GM18868 (cell line): ENCODE results near the gene ABCC5.

Experiments
- ATAC-seq: cut with Tn5 transposase; IDR thresholded peaks from one replicate; pipeline ENCODE4 v1.9.1; 2021; ENCODE audit warnings: mild to moderate bottlenecking, moderate library complexity; ENCODE audit not compliant: unreplicated experiment

The ABCC5 gene

DNA sequence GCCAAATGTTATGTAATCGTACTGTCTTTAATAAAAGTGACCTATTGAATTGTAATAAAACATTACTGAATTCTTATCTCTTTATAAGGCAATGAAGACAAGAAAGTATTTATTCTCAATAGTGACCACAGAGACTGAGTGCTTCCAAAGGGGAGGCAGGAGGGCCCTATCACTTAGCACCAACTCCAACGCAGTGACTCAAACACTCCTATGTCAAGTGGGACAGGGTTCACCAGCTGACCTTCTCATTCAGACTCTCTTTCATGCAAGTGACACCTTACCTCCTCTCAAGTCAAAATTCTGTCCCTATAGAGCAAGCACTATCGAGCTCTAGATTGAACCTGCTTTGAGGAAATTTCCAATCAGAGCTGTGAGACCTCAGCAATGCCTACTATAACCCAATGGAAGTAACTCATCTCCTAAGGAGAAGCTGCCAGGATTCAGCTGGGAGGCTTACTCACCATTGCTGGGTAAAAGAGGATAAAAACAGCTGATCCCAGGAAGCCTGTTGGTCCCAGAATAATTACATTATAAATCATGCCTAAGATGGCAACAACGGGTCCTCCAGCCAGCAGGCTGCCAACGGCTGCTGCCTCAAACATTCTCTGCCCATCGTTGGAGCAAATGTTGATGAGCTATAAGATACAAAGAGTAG lies 35.6 kb downstream of the ABCC5 start:
- no peak for ATAC-seq

DNA sequence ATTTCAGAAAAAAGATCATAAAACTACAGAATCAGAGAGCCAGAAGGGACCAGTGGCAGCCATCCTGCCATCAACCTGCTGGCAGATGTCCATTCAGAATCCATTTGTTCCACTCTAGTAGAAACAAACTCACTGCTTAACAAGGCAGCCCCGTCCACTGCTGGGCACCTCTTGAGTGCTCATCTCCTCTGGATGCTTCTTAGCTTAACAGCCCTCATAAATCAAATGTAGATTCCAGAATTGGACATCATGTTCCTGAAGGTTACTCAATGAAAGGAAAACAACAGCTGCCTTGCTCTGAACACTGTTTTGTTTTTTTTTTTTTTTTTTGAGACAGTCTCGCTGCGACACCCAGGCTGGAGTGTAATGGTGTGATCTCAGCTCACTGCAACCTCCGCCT lies 37.3 kb downstream of the ABCC5 start:
- ATAC-seq: no peak

DNA sequence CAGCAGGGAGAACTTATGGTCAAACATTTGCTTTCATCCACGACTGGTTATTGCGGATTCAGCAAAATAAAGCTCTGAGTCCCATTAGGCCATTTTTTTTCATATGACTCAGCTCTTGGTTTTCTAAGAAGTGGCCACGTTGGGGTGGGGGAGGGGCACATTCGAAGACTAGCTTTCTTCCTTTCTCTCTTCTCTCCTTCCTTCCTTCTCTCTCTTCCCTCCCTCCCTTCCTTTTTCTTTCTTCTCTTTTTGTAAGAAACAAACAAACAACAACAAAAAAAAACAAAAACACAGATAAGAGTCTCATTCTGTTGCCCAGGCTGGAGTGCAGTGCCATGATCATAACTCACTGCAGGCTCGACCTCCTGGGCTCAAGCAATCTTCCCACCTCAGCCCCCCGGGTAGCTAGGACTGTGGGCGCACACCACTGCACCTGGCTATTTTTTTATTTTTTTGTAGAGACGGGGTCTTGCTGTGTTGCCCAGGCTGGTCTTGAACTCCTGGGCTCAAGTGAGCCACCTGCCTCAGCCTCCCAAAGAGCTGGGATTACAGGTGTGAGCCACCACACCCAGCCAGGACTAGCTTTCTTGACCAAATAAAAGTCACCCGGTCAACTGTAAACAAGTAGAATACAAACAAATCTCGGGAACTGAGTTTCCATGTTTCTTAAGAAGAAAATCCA lies 41.6 kb downstream of the ABCC5 start:
- ATAC-seq: no peak

- no peak for ATAC-seq
Observed at GRCh38 chr3:183968666-183969245, 48.9 kb downstream of the ABCC5 start.

- ATAC-seq: no peak
Observed at GRCh38 chr3:183967693-183968092, 50.0 kb downstream of the ABCC5 start.

DNA sequence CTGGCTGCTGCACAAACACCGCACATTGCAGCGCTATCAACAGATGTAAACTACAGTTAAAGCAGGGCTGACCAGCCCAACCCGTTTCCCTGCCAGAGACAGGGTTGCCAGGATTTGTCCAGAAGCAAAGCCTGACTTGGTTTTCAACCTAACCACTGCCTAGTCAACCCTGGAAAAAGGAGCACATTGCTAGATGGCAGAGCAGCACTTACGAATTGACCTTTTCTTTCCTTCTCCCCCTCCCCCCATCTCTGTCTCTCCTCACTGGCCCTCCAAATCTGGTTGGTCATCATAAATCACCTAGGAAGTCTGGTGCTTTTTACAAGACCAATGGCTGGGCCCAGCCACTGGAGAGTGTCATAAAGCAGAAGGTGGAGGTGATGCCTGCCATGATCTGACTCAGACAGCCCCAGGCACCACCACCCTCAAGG lies 51.3 kb downstream of the ABCC5 start:
- no peak for ATAC-seq

DNA sequence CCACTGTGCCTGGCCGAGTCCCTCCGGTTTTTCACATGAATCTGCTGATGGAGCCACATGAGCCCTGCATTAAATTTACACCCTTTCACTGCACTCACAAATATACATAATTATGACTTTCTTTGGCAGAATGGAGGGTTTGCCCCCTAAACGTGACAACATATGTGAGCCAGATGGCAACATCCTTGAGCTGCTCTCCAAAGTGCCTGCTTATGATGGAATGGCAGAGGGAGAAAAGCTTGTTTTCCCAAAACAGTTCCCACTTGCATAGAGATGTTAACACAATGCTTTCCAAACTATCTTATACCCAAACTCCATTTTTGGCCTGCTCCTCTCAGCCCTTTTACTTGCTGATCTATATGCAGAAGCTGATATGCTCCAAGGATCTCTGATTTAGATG lies 54.9 kb downstream of the ABCC5 start:
- ATAC-seq: no peak

DNA sequence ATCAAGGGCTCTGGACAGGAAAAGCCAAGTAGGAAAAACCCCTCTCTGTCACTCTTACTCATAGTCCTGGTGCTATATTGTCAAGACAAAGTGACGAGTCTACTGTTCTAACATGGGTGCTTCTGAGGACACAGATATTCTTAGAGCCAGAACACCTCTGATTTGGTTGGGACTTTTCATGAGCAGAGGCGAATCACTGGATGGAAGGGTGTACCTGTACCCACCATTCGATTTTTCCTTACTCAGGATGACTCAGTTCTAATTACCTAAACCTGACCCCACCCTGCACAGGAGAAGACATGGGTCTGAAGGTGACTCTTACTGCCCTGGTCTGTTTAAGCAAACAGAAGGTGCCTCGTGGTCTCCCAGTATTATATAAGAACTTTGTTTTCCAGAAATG lies 58.5 kb downstream of the ABCC5 start:
- ATAC-seq: no peak

GRCh38 chr3:183958775-183959174 lies 58.9 kb downstream of the ABCC5 start:
- no peak for ATAC-seq

DNA sequence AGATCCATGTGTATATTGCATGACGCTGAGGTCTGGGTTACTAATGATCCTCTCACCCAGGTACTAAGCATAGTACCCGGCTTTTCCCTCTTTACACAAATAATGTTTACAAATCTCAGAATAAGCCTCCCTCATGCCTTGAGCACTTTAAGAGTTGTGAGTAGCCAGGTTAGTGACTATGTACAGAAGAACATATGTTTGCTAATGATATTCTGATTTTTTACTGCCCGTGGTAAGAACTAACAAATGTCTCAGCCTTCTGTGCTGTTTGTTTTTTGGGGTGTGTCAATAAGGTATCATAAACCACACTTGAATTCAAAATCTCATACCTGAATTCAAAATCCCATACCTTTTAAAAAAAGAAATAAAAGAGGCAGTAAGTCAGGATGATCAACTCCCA lies 59.5 kb downstream of the ABCC5 start:
- ATAC-seq: no peak

GRCh38 chr3:183954875-183955274 lies 62.8 kb downstream of the ABCC5 start:
- ATAC-seq: no peak

DNA sequence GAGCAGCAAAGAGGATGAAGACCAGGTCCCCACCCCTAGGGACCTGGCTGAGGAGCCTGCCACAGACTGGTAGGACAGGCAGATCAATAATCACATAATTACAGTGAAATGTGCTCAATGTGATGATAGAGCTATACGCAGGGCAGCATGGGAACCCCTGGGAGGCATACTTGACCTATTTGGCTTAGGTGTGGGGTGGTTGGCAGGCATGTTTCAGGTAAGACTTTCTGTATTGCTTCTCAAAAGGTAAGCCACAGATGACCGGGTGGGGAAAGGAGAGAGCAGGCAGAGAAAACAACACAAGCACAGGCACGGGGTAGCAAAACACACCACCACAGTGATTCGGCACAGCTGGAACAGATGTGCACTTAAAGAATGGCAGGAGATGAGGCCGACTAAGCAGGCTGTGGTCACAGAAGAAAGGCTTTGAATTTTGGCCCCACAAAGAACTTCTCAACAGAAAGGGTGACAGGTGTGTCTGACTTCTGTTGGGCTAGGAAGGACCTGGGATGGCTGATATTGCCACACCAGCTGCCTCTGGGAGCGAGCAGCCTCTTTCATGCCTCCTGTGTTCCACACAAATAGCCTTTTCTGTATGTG lies 64.1 kb downstream of the ABCC5 start:
- no peak for ATAC-seq

DNA sequence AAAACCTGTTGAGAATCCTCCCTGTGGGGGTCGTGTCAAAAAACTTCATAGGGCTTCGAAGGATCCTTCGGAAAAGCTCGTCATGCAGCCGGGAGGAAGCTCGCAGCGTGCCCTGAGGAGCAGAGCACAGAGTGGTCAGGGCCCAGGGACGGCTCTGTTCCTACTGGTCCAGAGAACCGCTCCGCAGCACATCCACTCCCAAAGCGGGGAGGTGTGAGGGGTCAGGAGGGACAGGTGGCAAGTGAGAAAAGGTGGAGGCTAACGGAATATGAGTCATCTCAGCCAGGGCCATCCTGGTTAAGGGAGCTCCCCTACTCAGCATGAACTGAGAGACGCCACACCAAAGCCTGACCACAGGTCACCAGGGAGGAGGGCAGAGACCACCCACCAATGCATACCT lies 66.2 kb downstream of the ABCC5 start:
- ATAC-seq: no peak

- ATAC-seq: no peak
Observed at GRCh38 chr3:183949690-183950089, 68.0 kb downstream of the ABCC5 start.

DNA sequence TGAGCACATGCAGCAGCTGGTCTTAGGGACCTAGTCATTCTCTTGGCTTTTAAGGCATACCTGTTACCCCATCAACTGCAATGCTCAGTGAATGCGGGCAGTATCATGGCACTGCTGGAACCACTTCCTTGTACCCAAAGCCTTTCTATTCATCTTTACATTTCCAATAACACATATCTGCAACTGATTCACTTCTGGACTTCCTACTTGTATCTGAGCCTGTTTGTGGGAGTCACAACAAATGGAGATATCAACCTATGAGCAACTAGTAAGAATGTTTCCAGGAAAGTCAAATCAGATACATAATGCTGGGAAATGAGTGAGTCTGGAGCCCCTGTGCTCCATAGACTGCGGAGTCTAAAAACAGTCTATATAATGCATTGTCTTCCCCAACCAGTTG lies 71.6 kb downstream of the ABCC5 start:
- ATAC-seq: no peak

- ATAC-seq: no peak
Observed at GRCh38 chr3:183944775-183945174, 72.9 kb downstream of the ABCC5 start.

GRCh38 chr3:183943739-183944138 lies 73.9 kb downstream of the ABCC5 start:
- ATAC-seq: no peak

- no peak for ATAC-seq
Observed at GRCh38 chr3:183941216-183941615, 76.5 kb downstream of the ABCC5 start.

DNA sequence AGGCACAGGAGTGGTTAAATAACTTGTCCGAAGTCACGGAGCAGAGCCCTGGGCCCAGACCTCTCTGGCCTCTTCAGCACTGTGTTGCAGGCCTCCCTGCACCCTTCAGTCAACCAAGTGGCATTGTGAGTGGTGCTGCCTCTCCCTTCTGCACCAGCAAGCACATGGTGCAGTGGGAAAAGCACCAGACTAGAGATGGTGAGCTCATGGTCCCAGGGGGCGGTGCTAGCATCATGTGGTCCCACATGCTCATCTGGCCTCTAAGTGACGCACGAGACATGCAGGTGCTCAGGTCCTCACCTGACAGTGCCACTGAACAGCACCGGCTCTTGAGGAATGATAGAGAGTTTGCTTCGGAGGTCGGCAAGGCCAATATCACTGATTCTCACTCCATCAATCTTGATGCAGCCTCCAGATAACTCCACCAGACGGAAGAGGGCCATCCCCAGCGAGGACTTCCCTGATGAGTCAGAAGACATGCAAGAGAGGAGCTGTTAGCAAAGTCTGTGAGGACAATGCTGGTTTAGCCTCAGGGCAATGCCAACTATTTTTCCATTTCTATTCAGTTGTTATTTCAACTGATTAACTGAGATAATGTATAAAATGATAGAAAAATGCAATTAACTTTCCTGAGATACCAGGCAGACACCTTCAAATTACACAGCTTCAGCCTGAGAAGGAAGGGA lies 79.9 kb downstream of the ABCC5 start:
- ATAC-seq: peak; percentile 86

GRCh38 chr3:183933160-183933559 lies 84.5 kb downstream of the ABCC5 start:
- no peak for ATAC-seq

DNA sequence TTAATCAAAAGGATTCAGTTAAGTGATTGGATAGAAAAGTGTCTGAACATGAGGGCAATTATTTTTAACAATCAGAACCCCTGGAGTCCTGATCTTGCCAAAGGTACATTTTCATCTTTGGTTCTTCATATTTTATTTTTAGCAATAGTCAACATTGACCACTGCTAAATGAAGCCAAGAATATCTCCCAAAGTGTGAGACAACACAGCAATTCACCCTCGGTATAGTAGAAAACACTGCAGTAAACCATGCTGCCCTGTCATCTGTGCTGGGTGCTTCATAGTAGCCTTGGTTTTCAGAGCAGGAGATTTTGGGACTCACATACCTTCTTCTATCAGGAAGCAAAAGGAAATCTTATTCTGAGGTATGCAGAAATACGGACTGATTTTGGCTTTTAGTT lies 85.8 kb downstream of the ABCC5 start:
- no peak for ATAC-seq
